Astrocyte (in vitro differentiated cells and primary cell): ENCODE results near the gene SERPINB3. TPM values are rescaled to one million over a fixed set of nuclear protein-coding genes. Genes with fewer than 3 reads are reported as not detected.

Experiments
- DNase-seq: peaks from one replicate; pipeline ENCODE4 v3.0.0-alpha.2; 2010; ENCODE audit warnings: low read depth
- FAIRE-seq: peaks from 2 replicates; lab custom pipeline; 2011; peaks lifted over from hg19 to GRCh38; lab: Jason Lieb, UNC
- H2AFZ ChIP-seq: 2 replicates; pipeline ENCODE4 v1.6.0; 2012; ENCODE audit warnings: low read depth, low read length, inconsistent platforms
- H3K27ac ChIP-seq: 2 replicates; pipeline ENCODE4 v1.5.1; 2011; ENCODE audit warnings: low read depth, low read length, inconsistent platforms
- H3K27me3 ChIP-seq: 2 replicates; pipeline ENCODE4 v1.6.0; 2011; ENCODE audit warnings: low read length, inconsistent platforms; ENCODE audit not compliant: insufficient read depth
- H3K36me3 ChIP-seq: 2 replicates; pipeline ENCODE4 v1.5.1; 2011; ENCODE audit warnings: low read length, inconsistent platforms; ENCODE audit not compliant: insufficient read depth
- H3K4me1 ChIP-seq: 2 replicates; pipeline ENCODE4 v1.5.1; 2011; ENCODE audit warnings: low read length, inconsistent platforms; ENCODE audit not compliant: insufficient read depth
- H3K4me2 ChIP-seq: 2 replicates; pipeline ENCODE4 v1.6.0; 2012; ENCODE audit warnings: low read length, inconsistent platforms
- H3K4me3 ChIP-seq: 2 replicates; pipeline ENCODE4 v1.5.1; 2011; ENCODE audit warnings: low read depth, mild to moderate bottlenecking, low read length, inconsistent platforms; ENCODE audit not compliant: insufficient read depth
- H3K79me2 ChIP-seq: 2 replicates; pipeline ENCODE4 v1.6.0; 2012; ENCODE audit warnings: mild to moderate bottlenecking, low read length, inconsistent platforms; ENCODE audit not compliant: insufficient read depth
- H3K9ac ChIP-seq: 2 replicates; pipeline ENCODE4 v1.6.0; 2012; ENCODE audit warnings: mild to moderate bottlenecking, low read length, inconsistent platforms
- H3K9me3 ChIP-seq: 2 replicates; pipeline ENCODE4 v1.5.1; 2012; ENCODE audit warnings: low read depth, mild to moderate bottlenecking, low read length, inconsistent platforms; ENCODE audit not compliant: insufficient read depth
- H4K20me1 ChIP-seq: 2 replicates; pipeline ENCODE4 v1.6.0; 2012; ENCODE audit warnings: low read length, inconsistent platforms; ENCODE audit not compliant: insufficient read depth
- H3K27ac Mint-ChIP-seq: one replicate; pipeline ENCODE4 v1.8.0; 2021; ENCODE audit warnings: mild to moderate bottlenecking, mixed read lengths; ENCODE audit not compliant: unreplicated experiment
- H3K27me3 Mint-ChIP-seq: one replicate; pipeline ENCODE4 v1.8.0; 2021; ENCODE audit warnings: low read depth, mixed read lengths; ENCODE audit not compliant: unreplicated experiment
- H3K36me3 Mint-ChIP-seq: one replicate; pipeline ENCODE4 v1.8.0; 2021; ENCODE audit warnings: low read depth, mixed read lengths; ENCODE audit not compliant: unreplicated experiment
- H3K4me1 Mint-ChIP-seq: one replicate; pipeline ENCODE4 v1.8.0; 2021; ENCODE audit warnings: low read depth, mixed read lengths; ENCODE audit not compliant: unreplicated experiment
- H3K4me3 Mint-ChIP-seq: one replicate; pipeline ENCODE4 v1.8.0; 2021; ENCODE audit warnings: mild to moderate bottlenecking, moderate library complexity, mixed read lengths; ENCODE audit not compliant: unreplicated experiment
- H3K9me3 Mint-ChIP-seq: one replicate; pipeline ENCODE4 v1.8.0; 2021; ENCODE audit warnings: mild to moderate bottlenecking, mixed read lengths; ENCODE audit not compliant: unreplicated experiment
- EZH2 ChIP-seq: IDR thresholded peaks from 2 replicates; pipeline ENCODE4 v1.6.1; 2012; ENCODE audit warnings: mild to moderate bottlenecking, low read length, inconsistent platforms; ENCODE audit not compliant: insufficient read depth
- total RNA-seq: library from RNA; stranded (reverse); gene quantifications from 2 replicates; pipeline ENCODE4 v1.2.1, GENCODE V29; 2021
- TF ChIP-seq, protein P1 (sequence below): IDR thresholded peaks from 2 replicates; pipeline ENCODE4 v1.5.1; 2011; ENCODE audit warnings: low read depth, mild to moderate bottlenecking, inconsistent platforms, low read length, moderate library complexity; ENCODE audit not compliant: insufficient read depth

The SERPINB3 gene
- total RNA-seq, 1 donor from 2014 or later: not detected

DNA sequence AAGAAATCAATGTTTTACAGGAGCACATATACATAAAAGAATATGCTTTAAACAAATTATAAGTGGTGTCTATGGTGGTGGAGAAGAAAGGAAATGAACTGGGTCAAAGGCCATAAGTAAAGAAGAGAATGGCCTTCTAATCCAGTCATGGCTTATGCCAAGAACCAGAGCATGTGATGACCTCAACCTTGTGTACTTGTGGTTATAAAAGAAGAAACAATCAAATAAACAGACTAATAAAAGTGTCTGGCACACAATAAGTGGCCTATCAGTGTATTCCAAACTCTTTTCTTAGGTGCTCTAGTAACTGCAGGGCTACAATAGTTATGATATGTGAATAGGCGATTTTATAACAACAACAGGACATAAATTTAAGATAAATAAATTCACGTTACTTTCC lies 43.7 kb upstream of the SERPINB3 start:
- H3K9me3 ChIP-seq: no peaks in the 10 kb centered on the region
- no peaks in the 10 kb centered on the region for H3K36me3 Mint-ChIP-seq
- H3K4me3 ChIP-seq: no peak overlapping the region
- peaks cover 8% of the 10 kb centered on the region for H3K4me1 ChIP-seq
- no peaks in the 10 kb centered on the region for H3K9me3 Mint-ChIP-seq
- no peaks in the 10 kb centered on the region for H4K20me1 ChIP-seq
- no peak overlapping the region for H3K9ac ChIP-seq
- H3K4me1 Mint-ChIP-seq: no peaks in the 10 kb centered on the region
- H3K27ac Mint-ChIP-seq: no peak overlapping the region
- no peak for DNase-seq
- no peaks in the 10 kb centered on the region for H3K27me3 ChIP-seq
- no peak overlapping the region for H3K4me3 Mint-ChIP-seq
- H3K4me2 ChIP-seq: no peak overlapping the region
- TF ChIP-seq, protein P1, sequence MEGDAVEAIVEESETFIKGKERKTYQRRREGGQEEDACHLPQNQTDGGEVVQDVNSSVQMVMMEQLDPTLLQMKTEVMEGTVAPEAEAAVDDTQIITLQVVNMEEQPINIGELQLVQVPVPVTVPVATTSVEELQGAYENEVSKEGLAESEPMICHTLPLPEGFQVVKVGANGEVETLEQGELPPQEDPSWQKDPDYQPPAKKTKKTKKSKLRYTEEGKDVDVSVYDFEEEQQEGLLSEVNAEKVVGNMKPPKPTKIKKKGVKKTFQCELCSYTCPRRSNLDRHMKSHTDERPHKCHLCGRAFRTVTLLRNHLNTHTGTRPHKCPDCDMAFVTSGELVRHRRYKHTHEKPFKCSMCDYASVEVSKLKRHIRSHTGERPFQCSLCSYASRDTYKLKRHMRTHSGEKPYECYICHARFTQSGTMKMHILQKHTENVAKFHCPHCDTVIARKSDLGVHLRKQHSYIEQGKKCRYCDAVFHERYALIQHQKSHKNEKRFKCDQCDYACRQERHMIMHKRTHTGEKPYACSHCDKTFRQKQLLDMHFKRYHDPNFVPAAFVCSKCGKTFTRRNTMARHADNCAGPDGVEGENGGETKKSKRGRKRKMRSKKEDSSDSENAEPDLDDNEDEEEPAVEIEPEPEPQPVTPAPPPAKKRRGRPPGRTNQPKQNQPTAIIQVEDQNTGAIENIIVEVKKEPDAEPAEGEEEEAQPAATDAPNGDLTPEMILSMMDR: no peak
- no peak for TF ChIP-seq EZH2
- H3K27ac ChIP-seq: no peak overlapping the region
- H3K79me2 ChIP-seq: no peaks in the 10 kb centered on the region
- no peak for FAIRE-seq
- no peak overlapping the region for H2AFZ ChIP-seq
- no peaks in the 10 kb centered on the region for H3K27me3 Mint-ChIP-seq
- H3K36me3 ChIP-seq: no peaks in the 10 kb centered on the region

DNA sequence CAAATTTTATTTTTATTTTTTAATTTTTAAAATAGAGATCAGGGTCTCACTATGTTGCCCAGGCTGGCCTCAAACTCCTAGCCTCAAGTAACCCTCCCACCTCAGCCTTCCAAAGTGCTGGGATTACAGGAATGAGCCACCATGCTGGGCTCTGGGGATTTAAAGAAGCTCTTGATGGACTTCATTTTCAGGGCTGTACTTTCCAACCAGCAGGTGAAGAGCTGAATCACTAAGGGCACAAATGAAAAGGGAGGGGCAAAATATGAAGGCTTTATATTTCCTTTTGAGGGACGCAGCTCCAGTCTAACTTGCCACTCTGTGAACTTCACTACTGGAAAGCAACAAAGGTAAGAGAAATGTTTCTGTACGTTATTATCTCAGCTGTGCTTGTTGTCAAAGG lies 41.0 kb upstream of the SERPINB3 start, which contains the start of gene SERPINB11:
Gene SERPINB11 (plus strand): TSS at position 301 of the 400 bp plus-strand sequence. CDS start 7,234 bp downstream, outside the sequence.
- Histone ChIP-seq H3K79me2 (no peaks in the 10 kb centered on the region), H3K27me3 (no peaks in the 10 kb centered on the region), H4K20me1 (no peaks in the 10 kb centered on the region), H3K9ac (no peak within 1 kb of the TSS), H3K27ac (no peak within 1 kb of the TSS), H2AFZ (no peak within 1 kb of the TSS), H3K4me3 (no peak within 1 kb of the TSS), H3K4me2 (no peak within 1 kb of the TSS), H3K4me1 (no peaks in the 10 kb centered on the region), H3K36me3 (no peaks in the 10 kb centered on the region), H3K9me3 (no peaks in the 10 kb centered on the region)
- H3K36me3 Mint-ChIP-seq: no peaks in the 10 kb centered on the region
- no peaks in the 10 kb centered on the region for H3K9me3 Mint-ChIP-seq
- no peak for DNase-seq
- no peak for TF ChIP-seq EZH2
- TF ChIP-seq, protein P1: no peak
- FAIRE-seq: no peak
- no peaks in the 10 kb centered on the region for H3K4me1 Mint-ChIP-seq
- H3K27me3 Mint-ChIP-seq: no peaks in the 10 kb centered on the region
- no peak within 1 kb of the TSS for H3K27ac Mint-ChIP-seq
- H3K4me3 Mint-ChIP-seq: no peak within 1 kb of the TSS

DNA sequence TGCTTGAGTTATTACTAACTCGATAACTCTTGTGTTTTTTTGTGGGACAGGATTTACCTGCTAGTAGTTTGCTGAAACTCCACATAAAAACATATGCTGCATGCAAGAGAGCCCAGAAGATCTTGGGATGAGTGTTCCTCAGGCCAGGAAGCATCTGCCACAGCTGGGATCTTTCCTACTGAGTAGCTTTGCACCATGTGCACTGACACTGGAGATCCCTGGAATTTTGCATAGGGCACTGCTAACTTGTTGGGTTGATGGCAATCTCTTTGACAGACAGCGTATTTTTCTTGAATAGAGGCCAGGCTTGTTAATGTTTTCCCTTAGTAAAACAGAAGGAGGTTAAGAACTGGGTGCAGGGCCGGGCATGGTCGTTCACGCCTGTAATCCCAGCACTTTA lies 40.3 kb upstream of the SERPINB3 start:
- Mint-ChIP-seq H3K9me3 (no peaks in the 10 kb centered on the region), H3K27me3 (no peaks in the 10 kb centered on the region), H3K36me3 (no peaks in the 10 kb centered on the region), H3K4me1 (peaks cover 3% of the 10 kb centered on the region), H3K4me3 (no peak overlapping the region), H3K27ac (no peak overlapping the region)
- FAIRE-seq: no peak
- DNase-seq: peak; percentile 3
- no peaks in the 10 kb centered on the region for H3K27me3 ChIP-seq
- no peak overlapping the region for H3K4me2 ChIP-seq
- no peaks in the 10 kb centered on the region for H3K4me1 ChIP-seq
- no peaks in the 10 kb centered on the region for H3K36me3 ChIP-seq
- no peak overlapping the region for H3K9ac ChIP-seq
- H3K27ac ChIP-seq: no peak overlapping the region
- no peak overlapping the region for H3K4me3 ChIP-seq
- H3K79me2 ChIP-seq: no peaks in the 10 kb centered on the region
- TF ChIP-seq, protein P1: no peak
- TF ChIP-seq EZH2: no peak
- H2AFZ ChIP-seq: no peak overlapping the region
- no peaks in the 10 kb centered on the region for H4K20me1 ChIP-seq
- no peaks in the 10 kb centered on the region for H3K9me3 ChIP-seq
